ENCODE data around the gene CRADD.

Gene CRADD

DNA sequence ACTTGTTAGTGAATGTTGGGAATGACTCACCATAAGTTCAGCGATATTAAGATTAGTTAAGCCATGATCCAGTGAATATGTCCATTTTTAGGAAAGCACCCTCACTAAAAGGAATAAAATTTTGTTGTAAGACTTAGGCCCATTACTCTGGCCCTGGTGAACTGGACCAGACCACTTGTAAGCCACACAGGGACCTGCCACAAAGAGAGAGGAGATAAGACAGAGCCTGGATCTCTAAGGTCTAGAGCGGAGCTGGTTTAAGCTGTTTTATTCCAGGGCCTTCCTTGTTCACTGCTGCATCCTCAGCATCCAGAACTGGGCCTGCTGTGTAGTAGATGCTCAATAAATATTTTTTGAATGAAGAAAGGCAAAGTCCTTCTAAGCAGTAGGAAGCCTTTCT lies 79.1 kb downstream of the CRADD start:
- DNase-seq (ENCODE audit: low read depth) = no peak
- H3K4me3 ChIP-seq (ENCODE audit: low read length) = no peak overlapping the region
- no peak for TF ChIP-seq CTCF (conservative IDR thresholded peaks at IDR 0.05; ENCODE audit: low read depth, low read length)

DNA sequence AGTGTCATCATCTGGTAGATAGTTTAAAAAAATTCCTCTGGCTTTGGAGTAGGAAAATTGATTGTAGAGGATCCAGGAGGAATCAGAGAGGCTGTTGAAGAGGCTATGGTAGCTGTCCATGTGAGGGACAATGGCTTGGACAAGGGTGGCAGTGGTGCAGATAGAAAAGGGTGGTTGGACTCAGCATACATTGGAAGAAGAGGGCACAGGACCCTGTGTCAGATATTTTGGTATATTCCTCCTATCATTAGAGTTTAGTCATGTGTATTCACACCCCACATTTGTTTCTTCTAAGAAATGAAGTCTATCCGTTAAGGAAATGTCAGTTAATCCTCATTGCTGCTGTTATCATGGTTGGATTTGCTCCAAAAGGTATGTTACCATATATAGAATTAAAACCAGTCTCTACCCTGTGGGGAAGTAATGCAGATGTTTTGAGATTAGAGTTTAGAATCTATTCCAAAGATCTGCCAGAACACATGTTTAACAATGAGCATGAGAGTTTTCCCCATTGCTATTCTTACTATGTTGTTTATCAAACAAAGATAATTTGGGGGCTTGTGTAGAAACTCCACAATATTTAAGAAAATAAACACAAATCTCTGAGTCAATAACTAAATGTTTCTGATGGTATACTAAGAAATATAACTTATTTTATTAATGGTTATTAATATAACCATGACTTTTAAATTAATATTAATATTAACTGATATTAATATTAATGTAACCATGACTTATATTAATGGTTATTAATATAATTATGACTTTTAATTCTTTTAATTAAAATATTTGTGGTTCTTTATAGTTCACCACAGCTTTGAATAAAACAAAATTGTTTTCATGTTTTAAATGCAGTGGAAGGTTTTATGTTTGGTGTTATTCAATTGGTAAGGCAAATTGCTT lies 80.9 kb downstream of the CRADD start:
- TF ChIP-seq CTCF (conservative IDR thresholded peaks at IDR 0.05; ENCODE audit: low read depth, low read length) = no peak

DNA sequence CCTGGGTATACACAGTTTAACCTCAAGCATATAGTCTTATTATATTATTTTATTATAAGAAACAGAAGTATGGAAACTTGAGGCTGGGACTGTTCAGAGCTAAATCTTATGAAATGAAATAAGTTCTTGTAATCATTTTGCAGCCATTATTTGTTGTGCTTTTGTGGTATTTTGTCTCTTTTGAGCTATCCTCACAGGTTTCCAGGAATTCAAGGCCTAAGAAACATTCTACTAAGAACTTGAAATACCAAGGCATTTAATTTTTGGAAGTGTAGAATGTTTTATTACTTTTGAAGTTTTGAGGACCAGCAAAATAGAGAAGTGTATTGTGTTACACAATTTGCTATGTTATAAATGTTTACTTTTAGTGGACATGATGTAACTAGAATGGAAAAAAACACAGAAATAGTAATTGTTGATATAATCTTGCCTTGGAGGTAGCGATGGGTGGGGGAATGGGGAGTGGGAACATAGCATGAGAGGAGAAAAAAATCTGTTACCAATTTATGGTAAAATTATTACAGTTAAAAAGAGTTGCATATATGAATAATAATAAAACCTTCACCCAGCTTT lies 81.7 kb downstream of the CRADD start:
- DNase-seq (ENCODE audit: low read depth) = no peak
- H3K4me3 ChIP-seq (ENCODE audit: low read length) = no peak overlapping the region
- TF ChIP-seq CTCF (conservative IDR thresholded peaks at IDR 0.05; ENCODE audit: low read depth, low read length) = no peak

More for the DNA sequence above, 80.9 kb downstream of the CRADD start:
- DNase-seq (ENCODE audit: low read depth) = no peak
- H3K4me3 ChIP-seq (ENCODE audit: low read length) = no peak overlapping the region

GRCh38 chr12:93759512-93760081 lies 82.4 kb downstream of the CRADD start:
- TF ChIP-seq CTCF (conservative IDR thresholded peaks at IDR 0.05; ENCODE audit: low read depth, low read length) = no peak
- no peak overlapping the region for H3K4me3 ChIP-seq (ENCODE audit: low read length)
- DNase-seq (ENCODE audit: low read depth) = no peak

- no peak for TF ChIP-seq CTCF (conservative IDR thresholded peaks at IDR 0.05; ENCODE audit: low read depth, low read length)
- no peak for DNase-seq (ENCODE audit: low read depth)
- H3K4me3 ChIP-seq (ENCODE audit: low read length) = no peak overlapping the region
Observed at GRCh38 chr12:93760275-93760875, 83.2 kb downstream of the CRADD start.

GRCh38 chr12:93762059-93762719 lies 85.0 kb downstream of the CRADD start:
- H3K4me3 ChIP-seq (ENCODE audit: low read length) = no peak overlapping the region
- no peak for DNase-seq (ENCODE audit: low read depth)
- TF ChIP-seq CTCF (conservative IDR thresholded peaks at IDR 0.05; ENCODE audit: low read depth, low read length) = no peak
